Measurements from ENCODE around the gene GALNT9.

The GALNT9 gene

GRCh38 chr12:132213359-132214160 lies 115.8 kb downstream of the GALNT9 start (continued):
- TF ChIP-seq PATZ1 (CRISPR knock-in tag; IDR thresholded peaks at IDR 0.05; ENCODE audit: borderline replicate concordance), result no peak

DNA sequence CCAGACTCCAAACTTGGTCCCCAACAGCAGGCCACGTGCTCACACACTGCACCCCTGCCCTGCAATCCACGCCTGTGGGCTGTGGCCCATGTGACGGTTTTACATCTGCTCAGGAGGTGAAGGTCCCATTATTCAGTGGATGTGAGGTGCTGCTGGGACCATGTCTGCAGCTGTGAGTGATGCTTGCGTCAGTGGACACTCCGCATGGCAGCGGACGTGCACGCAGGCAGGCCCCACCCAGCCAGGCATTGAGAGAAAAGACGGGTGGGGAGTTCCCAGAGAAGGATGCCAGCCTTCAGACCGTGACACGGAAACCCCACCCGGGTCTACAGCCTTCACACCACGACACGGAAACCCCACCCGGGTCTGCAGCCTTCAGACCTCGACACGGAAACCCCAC lies 117.6 kb downstream of the GALNT9 start:
- ATAC-seq, result no peak
- TF ChIP-seq GLIS3 (CRISPR knock-in tag; IDR thresholded peaks at IDR 0.05), result no peak
- no peak for TF ChIP-seq OSR1 (CRISPR knock-in tag; IDR thresholded peaks at IDR 0.05)
- TF ChIP-seq CSRNP3 (CRISPR knock-in tag; IDR thresholded peaks at IDR 0.05), result no peak
- TF ChIP-seq ISL1 (CRISPR knock-in tag; IDR thresholded peaks at IDR 0.05), result no peak
- TF ChIP-seq ZC3H10 (CRISPR knock-in tag; IDR thresholded peaks at IDR 0.05), result no peak
- TF ChIP-seq ZNF8 (CRISPR knock-in tag; IDR thresholded peaks at IDR 0.05), result no peak
- TF ChIP-seq ESRRG (CRISPR knock-in tag; IDR thresholded peaks at IDR 0.05), result no peak
- TF ChIP-seq ZFP3 (CRISPR knock-in tag; IDR thresholded peaks at IDR 0.05), result no peak
- TF ChIP-seq CREB5 (CRISPR knock-in tag; IDR thresholded peaks at IDR 0.05; ENCODE audit: low read depth), result no peak
- TF ChIP-seq PPARA (CRISPR knock-in tag; IDR thresholded peaks at IDR 0.05; ENCODE audit: borderline replicate concordance), result no peak
- no peak for TF ChIP-seq POU6F1 (CRISPR knock-in tag; IDR thresholded peaks at IDR 0.05; ENCODE audit: borderline replicate concordance, low read depth)
- TF ChIP-seq RARB (CRISPR knock-in tag; IDR thresholded peaks at IDR 0.05), result no peak
- no peak for TF ChIP-seq ZNF70 (CRISPR knock-in tag; IDR thresholded peaks at IDR 0.05)

- TF ChIP-seq BACH2 (CRISPR knock-in tag; IDR thresholded peaks at IDR 0.05; ENCODE audit: borderline replicate concordance) (no peak), ZNF8 (CRISPR knock-in tag; IDR thresholded peaks at IDR 0.05) (no peak), GLIS3 (CRISPR knock-in tag; IDR thresholded peaks at IDR 0.05) (no peak), POU6F1 (CRISPR knock-in tag; IDR thresholded peaks at IDR 0.05; ENCODE audit: borderline replicate concordance, low read depth) (no peak), TOX (CRISPR knock-in tag; IDR thresholded peaks at IDR 0.05; ENCODE audit: borderline replicate concordance) (no peak), ISL1 (CRISPR knock-in tag; IDR thresholded peaks at IDR 0.05) (no peak), ESRRG (CRISPR knock-in tag; IDR thresholded peaks at IDR 0.05) (no peak), CREB5 (CRISPR knock-in tag; IDR thresholded peaks at IDR 0.05; ENCODE audit: low read depth) (no peak), CSDC2 (CRISPR knock-in tag; IDR thresholded peaks at IDR 0.05) (no peak), ZNF565 (CRISPR knock-in tag; conservative IDR thresholded peaks at IDR 0.05; ENCODE audit: low read depth) (no peak), PPARA (CRISPR knock-in tag; IDR thresholded peaks at IDR 0.05; ENCODE audit: borderline replicate concordance) (no peak), ZC3H10 (CRISPR knock-in tag; IDR thresholded peaks at IDR 0.05) (no peak), ZNF70 (CRISPR knock-in tag; IDR thresholded peaks at IDR 0.05) (no peak), RARB (CRISPR knock-in tag; IDR thresholded peaks at IDR 0.05) (no peak), ZFP30 (CRISPR knock-in tag; IDR thresholded peaks at IDR 0.05) (no peak)
- ATAC-seq, result no peak
Measured at GRCh38 chr12:132211326-132211725, 118.1 kb downstream of the GALNT9 start.
